HT-29 (cell line): ENCODE measurements around the gene ZNF594. TPM values are rescaled to one million over a fixed set of nuclear protein-coding genes. Genes with fewer than 3 reads are reported as not detected.
"Not testable (repeated sequence)": the region's sequence is repeated elsewhere in the genome, so short reads cannot be mapped to it uniquely, and the experiment has no call there.

Experiments used
- DNase-seq: peaks from one replicate; pipeline ENCODE4 v3.0.0-alpha.2; 2015; ENCODE audit warnings: low spot score
- total RNA-seq: library from RNA; depleted of rRNA; stranded (reverse); fragments of >200 nt; shearing (Covaris generic); gene quantifications from 2 replicates; pipeline ENCODE4 v1.2.3, GENCODE V29; 2014; rRNA removed

ZNF594 gene
- total RNA-seq = 6.8 and 7.4 TPM in 2 replicates

GRCh38 chr17:5191541-5192417, at the start of gene ZNF594:
Gene ZNF594 (minus strand): TSS chr17:5191868. CDS start chr17:5184256, 7,612 bp downstream.
- peak; percentile 87 for DNase-seq

GRCh38 chr17:5239769-5240168, 48.1 kb upstream of the ZNF594 start:
- not testable (repeated sequence) for DNase-seq

GRCh38 chr17:5238333-5238732, 46.7 kb upstream of the ZNF594 start:
- DNase-seq = no peak

- peak; percentile 85 for DNase-seq
Measured at GRCh38 chr17:5237541-5238016, 45.9 kb upstream of the ZNF594 start.

GRCh38 chr17:5236938-5237540, 45.4 kb upstream of the ZNF594 start:
- no peak for DNase-seq

- no peak for DNase-seq
Measured at GRCh38 chr17:5234645-5235576, 43.2 kb upstream of the ZNF594 start, which contains the start of gene SCIMP. Gene SCIMP (minus strand): TSS chr17:5234860. CDS start chr17:5234755, 105 bp downstream.

- DNase-seq = not testable (repeated sequence)
Measured at GRCh38 chr17:5233492-5233891, 41.8 kb upstream of the ZNF594 start.

GRCh38 chr17:5226940-5227878, 35.5 kb upstream of the ZNF594 start:
- no peak for DNase-seq

- DNase-seq = no peak
Measured at GRCh38 chr17:5225668-5226457, 34.2 kb upstream of the ZNF594 start.

GRCh38 chr17:5221912-5222311, 30.2 kb upstream of the ZNF594 start:
- not testable (repeated sequence) for DNase-seq

GRCh38 chr17:5220074-5220473, 28.4 kb upstream of the ZNF594 start:
- no peak for DNase-seq

- DNase-seq = no peak
Measured at GRCh38 chr17:5219536-5219935, 27.9 kb upstream of the ZNF594 start.

GRCh38 chr17:5217562-5217961, 25.9 kb upstream of the ZNF594 start:
- DNase-seq = not testable (repeated sequence)

- DNase-seq = no peak
Measured at GRCh38 chr17:5211458-5211857, 19.8 kb upstream of the ZNF594 start.

- DNase-seq = no peak
Measured at GRCh38 chr17:5210614-5211252, 19.1 kb upstream of the ZNF594 start.

- DNase-seq = no peak
Measured at GRCh38 chr17:5210091-5210490, 18.4 kb upstream of the ZNF594 start.

GRCh38 chr17:5209396-5209795, 17.7 kb upstream of the ZNF594 start:
- DNase-seq = no peak

- no peak for DNase-seq
Measured at GRCh38 chr17:5203908-5204294, 12.2 kb upstream of the ZNF594 start.
